Mesendoderm (in vitro differentiated cells): ENCODE data around the gene LATS2.

Experiments
- DNase-seq: peaks from one replicate; pipeline ENCODE4 v3.0.0; 2013
- H2AK5ac ChIP-seq: 2 replicates; pipeline ENCODE4 v1.6.1; 2013; ENCODE audit warnings: low read length, inconsistent platforms
- H2BK120ac ChIP-seq: 2 replicates; pipeline ENCODE4 v1.6.1; 2013; ENCODE audit warnings: low read depth, mild to moderate bottlenecking, low read length, moderate library complexity, mixed read lengths
- H2BK15ac ChIP-seq: replicated peaks from 2 replicates; pipeline ENCODE4 v1.6.1; 2013; ENCODE audit warnings: low read depth, mild to moderate bottlenecking, moderate library complexity
- H2BK5ac ChIP-seq: 2 replicates; pipeline ENCODE4 v1.6.1; 2013; ENCODE audit warnings: low read length, inconsistent platforms
- H3K18ac ChIP-seq: 2 replicates; pipeline ENCODE4 v1.6.1; 2013; ENCODE audit warnings: mild to moderate bottlenecking, low read length, mixed read lengths
- H3K23ac ChIP-seq: one replicate; pipeline ENCODE4 v1.6.1; 2013; ENCODE audit warnings: low read length
- H3K27ac ChIP-seq: 2 replicates; pipeline ENCODE4 v1.5.1; 2013; ENCODE audit warnings: low read depth, mild to moderate bottlenecking, inconsistent platforms, low read length, moderate library complexity
- H3K27me3 ChIP-seq: 2 replicates; pipeline ENCODE4 v1.6.1; 2013; ENCODE audit warnings: low read length, control low read depth, mild to moderate bottlenecking, inconsistent platforms; ENCODE audit not compliant: insufficient read depth, poor library complexity
- H3K36me3 ChIP-seq: 2 replicates; pipeline ENCODE4 v1.6.1; 2013; ENCODE audit warnings: low read length, inconsistent platforms; ENCODE audit not compliant: control insufficient read depth, insufficient read depth
- H3K4ac ChIP-seq: one replicate; pipeline ENCODE4 v1.6.1; 2013; ENCODE audit warnings: low read depth, mild to moderate bottlenecking, low read length, moderate library complexity
- H3K4me1 ChIP-seq: 2 replicates; pipeline ENCODE4 v1.6.1; 2013; ENCODE audit warnings: low read depth, low read length, inconsistent platforms; ENCODE audit not compliant: control insufficient read depth
- H3K4me2 ChIP-seq: 2 replicates; pipeline ENCODE4 v1.6.1; 2013; ENCODE audit warnings: low read length
- H3K4me3 ChIP-seq: 2 replicates; pipeline ENCODE4 v1.5.1; 2013; ENCODE audit warnings: mild to moderate bottlenecking, low read length
- H3K56ac ChIP-seq: one replicate; pipeline ENCODE4 v1.6.1; 2013; ENCODE audit warnings: low read length
- H3K79me1 ChIP-seq: 2 replicates; pipeline ENCODE4 v1.6.1; 2013; ENCODE audit warnings: low read length, inconsistent platforms
- H3K79me2 ChIP-seq: 2 replicates; pipeline ENCODE4 v1.6.1; 2013; ENCODE audit warnings: mild to moderate bottlenecking, low read length; ENCODE audit not compliant: control insufficient read depth, insufficient read depth
- H3K9ac ChIP-seq: 2 replicates; pipeline ENCODE4 v1.6.1; 2013; ENCODE audit warnings: low read length, inconsistent platforms
- H4K5ac ChIP-seq: one replicate; pipeline ENCODE4 v1.6.1; 2013; ENCODE audit warnings: low read length
- H4K8ac ChIP-seq: one replicate; pipeline ENCODE4 v1.6.1; 2013; ENCODE audit warnings: low read depth, mild to moderate bottlenecking, control low read depth, low read length, moderate library complexity
- WGBS: extraction: QIAGEN DNeasy Blood & Tissue Kit; methylation state at CpG from one replicate; pipeline ENCODE4 v1.1.7; 2013; ENCODE audit warnings: low lambda C conversion rate, missing lambda C conversion rate; ENCODE audit not compliant: insufficient coverage; ENCODE audit errors: extremely low coverage; 5-methylcytosine and 5-hydroxymethylcytosine counted together

Gene LATS2

GRCh38 chr13:20991741-20992520, 69.5 kb downstream of the LATS2 start:
- no peak overlapping the region for H3K56ac ChIP-seq
- H3K36me3 ChIP-seq = peaks cover 8% of the 10 kb centered on the region

GRCh38 chr13:20990910-20991525, 70.4 kb downstream of the LATS2 start:
- Histone ChIP-seq H3K36me3 (peaks cover 8% of the 10 kb centered on the region), H3K4ac (no peak overlapping the region), H3K4me2 (no peak overlapping the region), H3K4me3 (no peak overlapping the region), H2BK120ac (no peak overlapping the region), H3K79me1 (peaks cover 19% of the 10 kb centered on the region), H4K8ac (no peak overlapping the region), H4K5ac (no peak overlapping the region), H3K27me3 (no peaks in the 10 kb centered on the region), H3K79me2 (peaks cover 10% of the 10 kb centered on the region), H2AK5ac (no peak overlapping the region), H3K27ac (no peak overlapping the region), H3K18ac (no peak overlapping the region), H3K9ac (no peak overlapping the region), H2BK15ac (no peak overlapping the region), H3K23ac (no peak overlapping the region), H2BK5ac (no peak overlapping the region), H3K56ac (no peak overlapping the region), H3K4me1 (no peaks in the 10 kb centered on the region)
- DNase-seq = no peak
- WGBS = no CpG with 5 or more reads among the region's 14 CpGs

More at GRCh38 chr13:20991741-20992520, 69.5 kb downstream of the LATS2 start:
- no CpG with 5 or more reads among the region's 17 CpGs for WGBS
- H3K27me3 ChIP-seq = no peaks in the 10 kb centered on the region
- H4K5ac ChIP-seq = no peak overlapping the region
- no peak overlapping the region for H3K23ac ChIP-seq
- H3K4ac ChIP-seq = no peak overlapping the region
- DNase-seq = no peak
- H3K9ac ChIP-seq = no peak overlapping the region
- H3K79me2 ChIP-seq = peaks cover 11% of the 10 kb centered on the region
- no peak overlapping the region for H2BK15ac ChIP-seq
- H3K4me1 ChIP-seq = no peaks in the 10 kb centered on the region
- H3K79me1 ChIP-seq = peaks cover 20% of the 10 kb centered on the region
- no peak overlapping the region for H3K27ac ChIP-seq
- no peak overlapping the region for H3K4me3 ChIP-seq
- H2BK5ac ChIP-seq = no peak overlapping the region
- no peak overlapping the region for H4K8ac ChIP-seq
- H3K18ac ChIP-seq = no peak overlapping the region
- H2BK120ac ChIP-seq = no peak overlapping the region
- H2AK5ac ChIP-seq = no peak overlapping the region
- no peak overlapping the region for H3K4me2 ChIP-seq

- H4K5ac ChIP-seq = no peak overlapping the region
- no CpG with 5 or more reads among the region's 9 CpGs for WGBS
- no peak overlapping the region for H3K18ac ChIP-seq
- peaks cover 13% of the 10 kb centered on the region for H3K79me1 ChIP-seq
- H3K9ac ChIP-seq = no peak overlapping the region
- H3K27ac ChIP-seq = no peak overlapping the region
- H4K8ac ChIP-seq = no peak overlapping the region
- H3K27me3 ChIP-seq = no peaks in the 10 kb centered on the region
- H3K4me2 ChIP-seq = no peak overlapping the region
- no peak overlapping the region for H2BK15ac ChIP-seq
- no peak overlapping the region for H2BK5ac ChIP-seq
- DNase-seq = no peak
- no peak overlapping the region for H3K4ac ChIP-seq
- H3K23ac ChIP-seq = no peak overlapping the region
- H3K79me2 ChIP-seq = peaks cover 6% of the 10 kb centered on the region
- no peak overlapping the region for H2BK120ac ChIP-seq
- H3K4me3 ChIP-seq = no peak overlapping the region
- peaks cover 8% of the 10 kb centered on the region for H3K36me3 ChIP-seq
- no peaks in the 10 kb centered on the region for H3K4me1 ChIP-seq
- H2AK5ac ChIP-seq = no peak overlapping the region
- H3K56ac ChIP-seq = no peak overlapping the region
Observed at GRCh38 chr13:20989656-20990321, 71.6 kb downstream of the LATS2 start.

GRCh38 chr13:20988909-20989655, 72.3 kb downstream of the LATS2 start:
- H3K4me2 ChIP-seq = no peak overlapping the region
- H2BK120ac ChIP-seq = no peak overlapping the region
- no peaks in the 10 kb centered on the region for H3K4me1 ChIP-seq
- H2BK5ac ChIP-seq = no peak overlapping the region
- H3K18ac ChIP-seq = no peak overlapping the region
- H3K56ac ChIP-seq = no peak overlapping the region
- H2BK15ac ChIP-seq = no peak overlapping the region
- peaks cover 8% of the 10 kb centered on the region for H3K36me3 ChIP-seq
- H4K8ac ChIP-seq = no peak overlapping the region
- H3K9ac ChIP-seq = no peak overlapping the region
- H3K27ac ChIP-seq = no peak overlapping the region
- H2AK5ac ChIP-seq = no peak overlapping the region
- H4K5ac ChIP-seq = no peak overlapping the region
- peaks cover 13% of the 10 kb centered on the region for H3K79me1 ChIP-seq
- no peak overlapping the region for H3K23ac ChIP-seq
- no peak for DNase-seq
- H3K4me3 ChIP-seq = no peak overlapping the region
- H3K4ac ChIP-seq = no peak overlapping the region
- WGBS = no CpG with 5 or more reads among the region's 44 CpGs
- H3K79me2 ChIP-seq = peaks cover 4% of the 10 kb centered on the region
- no peaks in the 10 kb centered on the region for H3K27me3 ChIP-seq

- H3K4ac ChIP-seq = no peak overlapping the region
- no peak overlapping the region for H3K4me3 ChIP-seq
- H3K4me1 ChIP-seq = no peaks in the 10 kb centered on the region
- no peak overlapping the region for H2BK5ac ChIP-seq
- H2BK15ac ChIP-seq = no peak overlapping the region
- no peak overlapping the region for H3K18ac ChIP-seq
- no peak overlapping the region for H3K23ac ChIP-seq
- no peak overlapping the region for H3K27ac ChIP-seq
- H3K4me2 ChIP-seq = no peak overlapping the region
- WGBS = no CpG with 5 or more reads among the region's 87 CpGs
- no peak overlapping the region for H3K9ac ChIP-seq
- H3K79me2 ChIP-seq = peaks cover 3% of the 10 kb centered on the region
- H4K5ac ChIP-seq = no peak overlapping the region
- H2AK5ac ChIP-seq = no peak overlapping the region
- no peak overlapping the region for H2BK120ac ChIP-seq
- no peak for DNase-seq
- no peak overlapping the region for H4K8ac ChIP-seq
- peaks cover 8% of the 10 kb centered on the region for H3K36me3 ChIP-seq
- H3K56ac ChIP-seq = no peak overlapping the region
- peaks cover 6% of the 10 kb centered on the region for H3K79me1 ChIP-seq
- no peaks in the 10 kb centered on the region for H3K27me3 ChIP-seq
Observed at GRCh38 chr13:20988033-20988908, 73.1 kb downstream of the LATS2 start.
